AG04449 (cell line): ENCODE results near the gene DVL1.

Experiments
- CTCF ChIA-PET: fragments of 350-600 bp; formaldehyde crosslinking; extraction: SDS; loops from one replicate; lab custom pipeline; 2021; ENCODE audit warnings: antibody characterized with exemption; lab: Yijun Ruan, JAX
- POLR2A ChIA-PET: fragments of 400-600, 350-600 bp; formaldehyde crosslinking; extraction: SDS; loops from one replicate; lab custom pipeline; 2020; ENCODE audit warnings: antibody characterized with exemption, inconsistent platforms; lab: Yijun Ruan, JAX
- DNase-seq: peaks from one replicate; pipeline ENCODE4 v3.0.0-alpha.2; 2010; ENCODE audit warnings: low read depth, low spot score
- H3K4me3 ChIP-seq: 2 replicates; pipeline ENCODE4 v1.5.1; 2011; ENCODE audit warnings: low read depth, mild to moderate bottlenecking, control low read depth, low read length
- TF ChIP-seq, protein P1 (sequence below): IDR thresholded peaks from one replicate; pipeline ENCODE4 v1.5.1; 2011; ENCODE audit warnings: mild to moderate bottlenecking, moderate library complexity, low read length, control low read depth, inconsistent platforms; ENCODE audit not compliant: insufficient read depth; ENCODE audit errors: missing control alignments

Gene DVL1

DNA sequence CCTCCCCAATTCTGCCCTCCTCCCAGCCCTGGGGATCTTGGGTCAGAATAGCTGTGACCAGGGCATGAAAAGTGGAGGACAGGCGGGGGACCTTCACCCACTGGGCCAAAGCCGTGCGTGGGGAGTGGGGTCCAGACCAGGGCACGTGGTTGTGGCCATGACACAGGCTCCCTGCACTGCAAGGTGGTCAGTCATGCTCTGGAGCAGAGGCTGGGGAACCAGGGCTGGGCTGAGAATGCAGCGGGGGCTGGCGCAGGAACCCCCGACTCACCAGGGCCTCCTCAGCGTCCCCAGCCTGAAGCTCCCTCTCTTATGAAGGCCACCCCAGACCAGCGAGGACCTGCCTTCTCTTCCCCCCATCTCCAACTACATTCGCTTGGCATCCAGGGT lies 2.7 kb downstream of the DVL1 start:
- TF ChIP-seq, protein P1, sequence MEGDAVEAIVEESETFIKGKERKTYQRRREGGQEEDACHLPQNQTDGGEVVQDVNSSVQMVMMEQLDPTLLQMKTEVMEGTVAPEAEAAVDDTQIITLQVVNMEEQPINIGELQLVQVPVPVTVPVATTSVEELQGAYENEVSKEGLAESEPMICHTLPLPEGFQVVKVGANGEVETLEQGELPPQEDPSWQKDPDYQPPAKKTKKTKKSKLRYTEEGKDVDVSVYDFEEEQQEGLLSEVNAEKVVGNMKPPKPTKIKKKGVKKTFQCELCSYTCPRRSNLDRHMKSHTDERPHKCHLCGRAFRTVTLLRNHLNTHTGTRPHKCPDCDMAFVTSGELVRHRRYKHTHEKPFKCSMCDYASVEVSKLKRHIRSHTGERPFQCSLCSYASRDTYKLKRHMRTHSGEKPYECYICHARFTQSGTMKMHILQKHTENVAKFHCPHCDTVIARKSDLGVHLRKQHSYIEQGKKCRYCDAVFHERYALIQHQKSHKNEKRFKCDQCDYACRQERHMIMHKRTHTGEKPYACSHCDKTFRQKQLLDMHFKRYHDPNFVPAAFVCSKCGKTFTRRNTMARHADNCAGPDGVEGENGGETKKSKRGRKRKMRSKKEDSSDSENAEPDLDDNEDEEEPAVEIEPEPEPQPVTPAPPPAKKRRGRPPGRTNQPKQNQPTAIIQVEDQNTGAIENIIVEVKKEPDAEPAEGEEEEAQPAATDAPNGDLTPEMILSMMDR = no peak
- CTCF ChIA-PET = interaction anchor here (0.8 to 8.3 kb wide), 7 partner anchors 16 to 224 kb away, joined by 3 to 138 read pairs (median 3); partner anchors contain the start of genes AURKAIP1 and CCNL2
- no peak for DNase-seq

DNA sequence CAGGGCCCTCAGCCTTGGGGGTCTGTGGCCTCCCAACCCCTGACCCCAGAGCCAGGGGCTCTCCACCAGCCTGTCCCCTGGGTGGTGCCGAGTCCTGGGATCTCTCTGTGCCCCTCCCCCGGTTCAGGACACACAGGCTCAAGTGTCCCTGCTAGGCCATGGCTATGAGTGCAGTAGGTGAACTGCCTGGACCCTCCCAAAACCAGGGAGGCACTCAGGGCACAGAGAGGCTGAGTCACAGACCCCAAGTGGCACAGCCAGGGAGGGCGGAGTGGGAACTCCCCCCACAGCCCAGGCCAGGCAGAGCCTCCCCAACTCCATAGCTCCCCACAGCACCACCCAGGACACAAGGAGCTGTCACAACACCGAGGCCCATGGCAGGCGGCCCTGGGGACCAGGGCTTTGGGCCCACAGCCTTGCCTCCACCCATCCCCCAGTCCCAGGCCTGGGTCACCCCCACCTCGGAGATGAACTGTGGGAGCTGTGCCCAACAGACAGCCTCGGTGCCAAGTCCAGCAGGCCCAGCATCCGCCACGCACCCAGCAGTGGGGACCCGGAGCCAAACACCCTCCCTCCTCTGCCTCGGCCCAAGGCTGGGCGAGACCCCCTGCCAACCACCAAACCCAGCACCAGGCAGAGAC lies 3.2 kb downstream of the DVL1 start:
- POLR2A ChIA-PET = interaction anchor here (1.0 to 1.2 kb wide), 2 partner anchors 9 to 12 kb away, joined by 3 read pairs; no protein-coding TSS in a partner anchor

More for the DNA sequence above, 2.7 kb downstream of the DVL1 start:
- POLR2A ChIA-PET = interaction anchor here (1.0 to 1.2 kb wide), 2 partner anchors 9 to 12 kb away, joined by 3 read pairs; no protein-coding TSS in a partner anchor
- H3K4me3 ChIP-seq = 0 out of 2 replicates have a peak overlapping the region, but pooled peaks have one; percentile 18

DNA sequence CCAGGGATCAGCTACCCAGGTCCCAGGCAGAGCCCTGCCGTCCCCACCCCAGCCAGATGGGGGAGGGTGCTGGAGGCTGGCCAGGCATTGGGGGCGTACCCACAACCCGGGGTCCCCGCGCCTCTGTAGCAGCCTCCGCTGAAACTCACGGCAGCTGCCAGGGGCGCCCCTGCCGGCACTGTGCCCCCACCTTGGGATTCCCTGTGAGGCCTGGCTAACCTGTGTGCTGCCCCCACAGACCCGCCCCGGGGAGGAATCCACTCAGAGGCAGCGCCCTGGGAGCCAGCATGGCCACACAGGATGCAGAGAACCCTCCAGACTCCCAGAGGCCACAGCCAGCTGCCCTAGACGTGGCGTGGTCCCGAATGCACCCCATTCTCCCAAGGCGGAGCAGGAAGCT lies 3.8 kb downstream of the DVL1 start:
- ChIA-PET POLR2A (interaction anchor here (1.0 to 1.3 kb wide), 3 partner anchors 10 to 30 kb away, joined by 3 read pairs; partner anchors contain the start of gene AURKAIP1), CTCF (interaction anchor here (0.7 to 8.3 kb wide), 5 partner anchors 12 to 57 kb away, joined by 3 to 138 read pairs (median 3); partner anchors contain the start of gene AURKAIP1)
- no peak for DNase-seq
- H3K4me3 ChIP-seq = peak overlapping the region; percentile 12; the same call in 1 of the 2 replicates
- TF ChIP-seq, protein P1 = no peak

More for the DNA sequence above, 3.2 kb downstream of the DVL1 start:
- DNase-seq = no peak
- H3K4me3 ChIP-seq = no peak overlapping the region
- TF ChIP-seq, protein P1 = no peak
- CTCF ChIA-PET = interaction anchor here (0.7 to 8.3 kb wide), 8 partner anchors 11 to 224 kb away, joined by 3 to 138 read pairs (median 3); partner anchors contain the start of genes AURKAIP1 and CCNL2

DNA sequence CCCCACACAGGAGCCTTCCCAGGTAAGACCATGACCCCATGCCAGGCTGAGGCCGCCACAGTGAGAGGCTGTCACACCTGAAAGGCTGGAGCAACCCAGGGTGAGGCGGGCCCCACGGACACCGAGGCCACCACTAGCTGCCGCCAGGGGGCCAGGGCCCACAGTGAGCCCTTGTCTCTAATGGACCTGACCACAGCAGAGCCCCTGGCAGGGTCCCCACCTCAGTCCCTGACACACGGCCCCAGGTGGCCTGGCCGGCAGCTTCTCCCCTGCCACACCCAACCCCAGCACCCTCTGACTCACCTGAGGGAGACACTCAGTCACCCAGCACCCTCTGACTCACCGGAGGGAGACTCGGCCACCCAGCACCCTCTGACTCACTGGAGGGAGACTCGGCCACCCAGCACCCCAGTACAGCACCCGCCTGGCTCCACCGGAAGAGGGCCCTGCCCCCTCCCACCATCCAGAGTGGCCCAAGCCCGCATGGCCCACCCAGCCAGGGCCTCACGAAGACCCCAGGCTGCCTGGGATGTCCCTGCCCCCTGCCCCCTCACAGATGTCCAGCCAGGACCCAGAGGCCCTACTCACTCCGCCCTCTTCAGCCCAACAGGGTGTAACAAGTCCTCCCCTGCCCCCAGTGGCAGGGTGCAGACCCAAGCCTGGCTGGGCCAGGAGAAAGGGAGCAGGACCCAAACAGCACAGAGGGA lies 4.4 kb downstream of the DVL1 start:
- H3K4me3 ChIP-seq = peak overlapping the region; percentile 12; the same call in 1 of the 2 replicates
- POLR2A ChIA-PET = interaction anchor here (0.6 to 1.3 kb wide), 4 partner anchors 16 to 324 kb away, joined by 3 read pairs; partner anchors contain the start of genes AURKAIP1 and MRPL20
- CTCF ChIA-PET = interaction anchor here (0.7 to 8.3 kb wide), 3 partner anchors 13 to 27 kb away, joined by 3 to 138 read pairs (median 4); partner anchors contain the start of gene AURKAIP1
- no peak for DNase-seq
- TF ChIP-seq, protein P1 = peak; percentile 49

DNA sequence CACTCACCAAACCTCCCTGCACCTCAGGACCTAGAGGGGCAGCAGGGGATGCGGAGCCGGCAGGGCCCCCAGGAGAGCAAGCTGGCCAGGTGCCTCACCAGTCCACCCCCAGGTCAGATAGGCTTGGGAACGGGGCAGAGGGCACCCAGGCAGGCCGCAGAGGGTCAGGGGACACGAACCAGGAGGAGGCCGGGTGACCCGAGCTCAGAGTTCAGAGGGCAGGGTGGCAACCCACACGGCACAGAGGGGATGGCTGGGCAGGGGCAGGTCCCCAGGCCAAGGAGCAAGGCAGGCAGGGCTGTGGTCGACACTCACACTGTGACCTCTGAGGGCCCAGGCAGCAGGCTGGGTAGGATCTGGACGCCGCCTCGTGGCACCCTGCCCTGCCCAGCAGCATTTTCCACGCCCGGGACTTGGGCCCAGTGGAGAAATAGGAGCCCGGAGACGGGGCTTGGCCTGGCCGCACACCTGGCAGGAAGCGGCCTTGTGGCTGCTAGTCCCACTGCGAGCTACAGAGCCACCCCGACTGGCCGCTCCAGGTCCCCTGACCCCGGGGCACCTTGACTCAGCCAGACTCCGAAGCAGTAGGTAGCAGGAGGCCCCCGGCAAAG lies 5.3 kb downstream of the DVL1 start:
- H3K4me3 ChIP-seq = no peak overlapping the region
- ChIA-PET POLR2A (interaction anchor here (0.6 to 1.3 kb wide), 5 partner anchors 8 to 323 kb away, joined by 3 read pairs; partner anchors contain the start of genes AURKAIP1 and MRPL20), CTCF (interaction anchor here (1.0 to 8.3 kb wide), 5 partner anchors 9 to 360 kb away, joined by 3 to 138 read pairs (median 4); partner anchors contain the start of gene AURKAIP1)
- no peak for DNase-seq
- TF ChIP-seq, protein P1 = no peak
